ENCODE measurements around the gene MYL7. TPM values are rescaled to one million over a fixed set of nuclear protein-coding genes. Genes with fewer than 3 reads are reported as not detected.
A peak's percentile ranks its signal among the peaks of the same experiment; 100 is the strongest.

Gene MYL7
- 4.9 and 5.7 TPM in 2 replicates for total RNA-seq (2021)
- long read RNA-seq, partial matches to known transcripts = 0 of 1 reads
- long read RNA-seq, other reads (novel, unspliced or antisense) = 0 of 1 reads

GRCh38 chr7:44141221-44141850 lies at the start of gene MYL7:
Gene MYL7 (minus strand): TSS chr7:44141332. CDS start chr7:44141305, 27 bp downstream.
- H3K14ac ChIP-seq (ENCODE audit: insufficient read depth, low read length) = no peak within 1 kb of the TSS; the same call in 1 of the 2 replicates
- H3K9me3 Mint-ChIP-seq = no peaks in the 10 kb centered on the region
- whole genome bisulfite sequencing (ENCODE audit: extremely low coverage, insufficient read length, low lambda C conversion rate) = no CpG with 5 or more reads among the region's 6 CpGs
- no peak within 1 kb of the TSS for H4K5ac ChIP-seq (ENCODE audit: insufficient read length, low read depth, low read length)
- H4K8ac ChIP-seq (replicated peaks; ENCODE audit: insufficient read length, low read depth, low read length) = no peak within 1 kb of the TSS
- H3K27ac Mint-ChIP-seq = no peak within 1 kb of the TSS
- no peak within 1 kb of the TSS for H3K23ac ChIP-seq (ENCODE audit: insufficient read length, low read depth, low read length)
- no peak within 1 kb of the TSS for H2AFZ ChIP-seq (ENCODE audit: low read length)
- no peaks in the 10 kb centered on the region for H3K9me3 ChIP-seq (ENCODE audit: control insufficient read depth, low read depth, low read length)
- H3K18ac ChIP-seq (ENCODE audit: insufficient read length, low read depth, low read length) = no peak within 1 kb of the TSS
- no peak within 1 kb of the TSS for H2BK12ac ChIP-seq (ENCODE audit: insufficient read length, low read depth, low read length)
- peaks cover 7 to 10% of the 10 kb centered on the region in 2 experiments for H3K4me1 Mint-ChIP-seq
- H3K4me2 ChIP-seq (ENCODE audit: insufficient read depth, insufficient read length, low read length) = no peak within 1 kb of the TSS
- no peak within 1 kb of the TSS for H2BK5ac ChIP-seq (ENCODE audit: insufficient read length, low read length)
- H2BK15ac ChIP-seq (ENCODE audit: low read depth, low read length) = no peak within 1 kb of the TSS
- no peak within 1 kb of the TSS for H4K91ac ChIP-seq (ENCODE audit: insufficient read length, low read depth, low read length)
- H3K79me2 ChIP-seq (ENCODE audit: insufficient read depth, low read length) = no peaks in the 10 kb centered on the region
- H3K23me2 ChIP-seq (ENCODE audit: insufficient read length, low read depth, low read length, poor library complexity, severe bottlenecking) = peaks cover 8% of the 10 kb centered on the region
- TF ChIP-seq CTCF (conservative IDR thresholded peaks at IDR 0.05) = no peak
- H3K27me3 ChIP-seq (ENCODE audit: insufficient read depth, low read length) = peaks cover 8% of the 10 kb centered on the region; the same call in 1 of the 2 replicates
- H3K27me3 Mint-ChIP-seq (ENCODE audit: low read depth) = peaks cover 56% of the 10 kb centered on the region
- H3K4me1 ChIP-seq (ENCODE audit: insufficient read depth, low read length) = no peaks in the 10 kb centered on the region
- H3K36me3 Mint-ChIP-seq (ENCODE audit: insufficient read depth in 1 of 3, low read depth in 3 of 3) = no peaks in the 10 kb centered on the region; a peak in 1 of 7 replicates
- H2BK20ac ChIP-seq (ENCODE audit: low read depth, low read length, poor library complexity, severe bottlenecking) = no peak within 1 kb of the TSS
- H2BK120ac ChIP-seq (ENCODE audit: low read depth, low read length, poor library complexity, severe bottlenecking) = no peak within 1 kb of the TSS
- H2AK5ac ChIP-seq (ENCODE audit: insufficient read length, low read length) = no peak within 1 kb of the TSS
- H4K20me1 ChIP-seq (ENCODE audit: control insufficient read depth, insufficient read depth, insufficient read length) = no peaks in the 10 kb centered on the region
- no peak within 1 kb of the TSS for H3K27ac ChIP-seq (ENCODE audit: insufficient read length, low read depth, low read length)
- no peaks in the 10 kb centered on the region for H3K79me1 ChIP-seq (ENCODE audit: insufficient read depth, low read depth, low read length, poor library complexity, severe bottlenecking)
- DNase-seq = no peak
- no peak within 1 kb of the TSS for H3K4ac ChIP-seq (ENCODE audit: low read depth, low read length)
- H3K56ac ChIP-seq (ENCODE audit: insufficient read length, low read depth, low read length) = no peak within 1 kb of the TSS
- H3K9ac ChIP-seq (ENCODE audit: extremely low read depth, insufficient read length, low read length) = no peak within 1 kb of the TSS
- peak within 1 kb of the TSS in 1 of 2 experiments; percentile 29; a peak in 1 of 5 replicates for H3K4me3 Mint-ChIP-seq
- no peak within 1 kb of the TSS for H3T11ph ChIP-seq (ENCODE audit: low read length)

Measured in H9 (cell line).